Stimulated activated CD4-positive, alpha-beta T cell treated with anti-CD3 and anti-CD28 coated beads, TNF-alpha, amount 100 ng/mL, for 48 hours (primary cell): ENCODE data around the gene ST8SIA1.

ENCODE experiments used
- DNase-seq, 3 donors: peaks; one replicate each; pipeline ENCODE4 v3.0.0-alpha.2; 2020; ENCODE audit warnings: low read depth in 3 of 3

ST8SIA1 gene

GRCh38 chr12:22242726-22243125, 91.8 kb downstream of the ST8SIA1 start:
- no peak for DNase-seq

GRCh38 chr12:22238211-22238610, 96.3 kb downstream of the ST8SIA1 start:
- DNase-seq, result no peak

- DNase-seq, result no peak
These were observed 99.9 kb downstream of the ST8SIA1 start for GRCh38 chr12:22234561-22234960.

GRCh38 chr12:22231836-22232235, 102.7 kb downstream of the ST8SIA1 start:
- no peak for DNase-seq

GRCh38 chr12:22231078-22231477, 103.4 kb downstream of the ST8SIA1 start:
- no peak for DNase-seq

- DNase-seq, result no peak
These were observed 104.2 kb downstream of the ST8SIA1 start for GRCh38 chr12:22230280-22230794.

- no peak for DNase-seq
These were observed 104.7 kb downstream of the ST8SIA1 start for GRCh38 chr12:22229652-22230279.

GRCh38 chr12:22228022-22228875, 106.3 kb downstream of the ST8SIA1 start:
- DNase-seq, result no peak

GRCh38 chr12:22223356-22223755, 111.2 kb downstream of the ST8SIA1 start:
- no peak for DNase-seq

GRCh38 chr12:22217556-22217955, 117.0 kb downstream of the ST8SIA1 start:
- DNase-seq, result no peak

GRCh38 chr12:22215467-22216253, 118.8 kb downstream of the ST8SIA1 start:
- DNase-seq, result no peak

- no peak for DNase-seq
These were observed 123.4 kb downstream of the ST8SIA1 start for GRCh38 chr12:22211128-22211527.

GRCh38 chr12:22209422-22209821, 125.1 kb downstream of the ST8SIA1 start:
- no peak for DNase-seq

GRCh38 chr12:22206111-22206728, 128.3 kb downstream of the ST8SIA1 start:
- DNase-seq, result no peak

GRCh38 chr12:22204391-22204790, 130.1 kb downstream of the ST8SIA1 start:
- no peak for DNase-seq

- no peak for DNase-seq
These were observed 131.7 kb downstream of the ST8SIA1 start for GRCh38 chr12:22202847-22203246.

- no peak for DNase-seq
These were observed 133.4 kb downstream of the ST8SIA1 start for GRCh38 chr12:22201101-22201500.

GRCh38 chr12:22196236-22196635, 138.3 kb downstream of the ST8SIA1 start:
- DNase-seq, result no peak

GRCh38 chr12:22190969-22191368, 143.5 kb downstream of the ST8SIA1 start:
- DNase-seq, result no peak

- DNase-seq, result no peak
These were observed 146.1 kb downstream of the ST8SIA1 start for GRCh38 chr12:22188431-22188830.

GRCh38 chr12:22180705-22181104, 153.8 kb downstream of the ST8SIA1 start:
- DNase-seq, result no peak

- no peak for DNase-seq
These were observed 161.3 kb downstream of the ST8SIA1 start for GRCh38 chr12:22173177-22173576.
